Liver (tissue), 9 donors: ENCODE data around the gene NCOA3. TPM values are rescaled to one million over a fixed set of nuclear protein-coding genes. Genes with fewer than 3 reads are reported as not detected.

Experiments used
- DNase-seq: peaks from one replicate; pipeline ENCODE4 v3.0.0-alpha.2; 2017; ENCODE audit warnings: low spot score
- H3K27ac ChIP-seq, 2 donors: one replicate each; pipeline ENCODE4 v1.7.0; 2013; ENCODE audit warnings: inconsistent platforms in 2 of 2, low read length in 2 of 2, control low read depth in 1 of 2, low read depth in 1 of 2, mild to moderate bottlenecking in 1 of 2
- H3K27me3 ChIP-seq, 4 donors: one replicate each; pipeline versions ENCODE4 v1.6.1 to v1.7.0; 2013; ENCODE audit warnings: low read length in 3 of 4, inconsistent platforms in 1 of 4, mild to moderate bottlenecking in 1 of 4, moderate library complexity in 1 of 4; ENCODE audit not compliant: control insufficient read depth in 4 of 4, insufficient read depth in 4 of 4
- H3K36me3 ChIP-seq, 4 donors: one replicate each; pipeline versions ENCODE4 v1.6.1 to v1.7.0; 2013; ENCODE audit warnings: low read length in 3 of 4, mild to moderate bottlenecking in 3 of 4, low read depth in 1 of 4, moderate library complexity in 1 of 4; ENCODE audit not compliant: control insufficient read depth in 4 of 4, insufficient read depth in 3 of 4
- H3K4me1 ChIP-seq, 4 donors: one replicate each; pipeline versions ENCODE4 v1.6.1 to v1.7.0; 2013; ENCODE audit warnings: low read length in 3 of 4, mild to moderate bottlenecking in 3 of 4, moderate library complexity in 1 of 4; ENCODE audit not compliant: control insufficient read depth in 4 of 4, insufficient read depth in 4 of 4
- H3K4me3 ChIP-seq, 3 donors: one replicate each; pipeline versions ENCODE4 v1.6.1 to v1.7.0; 2013; ENCODE audit warnings: low read length in 3 of 3, control low read depth in 1 of 3, low read depth in 1 of 3, mild to moderate bottlenecking in 1 of 3
- H3K9ac ChIP-seq, 2 donors: one replicate each; pipeline ENCODE4 v1.7.0; 2013; ENCODE audit warnings: low read length in 2 of 2, mild to moderate bottlenecking in 2 of 2, moderate library complexity in 2 of 2, control low read depth in 1 of 2, low read depth in 1 of 2
- H3K9me3 ChIP-seq, 4 donors: one replicate each; pipeline versions ENCODE4 v1.6.1 to v1.7.0; 2013; ENCODE audit warnings: low read length in 3 of 4; ENCODE audit not compliant: control insufficient read depth in 4 of 4
- EGR1 ChIP-seq, 2 donors: IDR thresholded peaks; 2 replicates each; pipeline ENCODE4 v1.6.1; 2016 to 2018; ENCODE audit warnings: antibody characterized with exemption in 2 of 2, low read depth in 2 of 2
- FOXA2 ChIP-seq: IDR thresholded peaks from 2 replicates; pipeline ENCODE4 v1.6.1; 2016; ENCODE audit warnings: antibody characterized with exemption
- GABPA ChIP-seq, 2 donors: IDR thresholded peaks in 1 of 2; conservative IDR thresholded peaks in 1 of 2; 2 replicates each; pipeline ENCODE4 v1.6.1; 2016; ENCODE audit warnings: antibody characterized with exemption in 2 of 2, mild to moderate bottlenecking in 1 of 2, moderate library complexity in 1 of 2
- HNF4A ChIP-seq, 2 donors: conservative IDR thresholded peaks; 2 replicates each; pipeline ENCODE4 v1.6.1; 2016; ENCODE audit warnings: antibody characterized with exemption in 2 of 2, mild to moderate bottlenecking in 2 of 2
- HNF4G ChIP-seq: IDR thresholded peaks from 2 replicates; pipeline ENCODE4 v1.6.1; 2016; ENCODE audit warnings: antibody characterized with exemption
- JUND ChIP-seq, 2 donors: IDR thresholded peaks; 2 replicates each; pipeline ENCODE4 v1.6.1; 2016; ENCODE audit warnings: antibody characterized with exemption in 2 of 2
- NR2F2 ChIP-seq: IDR thresholded peaks from 2 replicates; pipeline ENCODE4 v1.6.1; 2016; ENCODE audit warnings: antibody characterized with exemption
- RAD21 ChIP-seq, 2 donors: IDR thresholded peaks; 2 replicates each; pipeline ENCODE4 v1.6.1; 2016; ENCODE audit warnings: antibody characterized with exemption in 2 of 2, mild to moderate bottlenecking in 2 of 2
- RXRA ChIP-seq, 2 donors: IDR thresholded peaks; 2 replicates each; pipeline ENCODE4 v1.6.1; 2017 to 2018; ENCODE audit warnings: antibody characterized with exemption in 2 of 2, mild to moderate bottlenecking in 1 of 2
- SP1 ChIP-seq: IDR thresholded peaks from 2 replicates; pipeline ENCODE4 v1.6.1; 2018; ENCODE audit warnings: antibody characterized with exemption, mild to moderate bottlenecking
- TAF1 ChIP-seq: conservative IDR thresholded peaks from 2 replicates; pipeline ENCODE4 v1.6.1; 2016; ENCODE audit warnings: antibody characterized with exemption, mild to moderate bottlenecking
- YY1 ChIP-seq: IDR thresholded peaks from 2 replicates; pipeline ENCODE4 v1.6.1; 2016; ENCODE audit warnings: antibody characterized with exemption, mild to moderate bottlenecking
- WGBS: extraction: QIAGEN DNeasy Blood & Tissue Kit; methylation state at CpG from one replicate; pipeline ENCODE4 v1.1.7; 2013; 5-methylcytosine and 5-hydroxymethylcytosine counted together
- polyA plus RNA-seq, 2 donors: library from polyadenylated mRNA; stranded (reverse) in 1 of 2; unstranded in 1 of 2; fragments of 200-250 nt in 1 of 2; fragments of >200 nt in 1 of 2; fragmentation: Nextera tagmentation in 1 of 2; extraction: Ambion mirVana in 1 of 2; gene quantifications; one replicate each; pipeline versions ENCODE4 v1.2.1 to v1.2.3, GENCODE V29; 2013 to 2015
- total RNA-seq, 2 donors: library from RNA; depleted of rRNA; stranded (reverse); fragments of >200 nt; gene quantifications; one replicate each; pipeline ENCODE4 v1.2.3, GENCODE V29; 2014
- TF ChIP-seq, protein P1 (sequence below): fragments of 150-350 bp; IDR thresholded peaks from 2 replicates; pipeline ENCODE4 v1.5.1; 2017; ENCODE audit warnings: improper control_type of control experiment, low read depth, low read length; ENCODE audit not compliant: missing input control
- TF ChIP-seq, protein P2 (sequence below): IDR thresholded peaks from 2 replicates; pipeline ENCODE4 v1.6.1; 2016; ENCODE audit warnings: antibody characterized with exemption
- TF ChIP-seq, protein P3 (sequence below): IDR thresholded peaks from 2 replicates; pipeline ENCODE4 v1.6.1; 2016; ENCODE audit warnings: antibody characterized with exemption
- donor health status: healthy.
- donor health status: healthy.
- donor health status: healthy.
- donor health status: healthy.
- donor health status: healthy.

NCOA3 gene
- total and polyA plus RNA-seq, 4 donors = 3.8 to 18.2 (median 8.9) TPM

DNA sequence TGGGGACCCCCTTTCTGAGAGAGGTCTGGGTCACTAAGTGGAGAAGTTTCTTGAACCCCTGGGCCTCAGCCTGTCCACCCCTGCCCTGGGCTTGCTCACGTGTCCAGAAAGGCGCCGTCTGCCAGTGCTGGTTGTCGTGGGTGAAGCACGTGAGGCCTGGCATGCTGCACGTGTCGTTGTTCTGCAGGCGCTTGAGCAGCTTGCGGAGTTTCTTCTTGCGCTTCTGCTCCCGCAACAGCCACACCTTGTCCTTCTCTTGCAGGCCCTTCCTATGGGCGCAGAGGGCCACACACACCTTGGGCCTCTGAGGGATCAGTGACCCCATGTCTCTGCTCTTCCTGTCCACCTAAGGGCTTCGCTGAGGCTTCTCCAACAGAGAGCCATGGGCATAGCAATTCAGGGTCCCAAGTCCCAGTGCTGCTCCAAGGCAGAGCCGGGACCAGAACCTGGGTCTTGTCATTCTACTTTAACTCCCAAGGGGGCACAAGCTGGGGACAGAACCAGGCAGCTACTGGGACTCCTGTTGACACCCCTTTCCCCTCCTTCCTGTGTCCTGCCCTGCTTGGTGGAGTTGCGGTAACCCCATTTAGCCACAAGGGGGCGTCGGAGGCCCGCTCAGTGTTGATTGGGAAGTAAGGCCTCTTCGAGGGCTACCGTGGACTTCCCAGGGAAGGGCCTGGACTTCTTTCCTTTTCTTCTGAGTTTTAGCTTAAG is 161.8 kb downstream of the NCOA3 start:
- Histone ChIP-seq H3K4me3 (no peak overlapping the region), H3K9ac (no peak overlapping the region)

DNA sequence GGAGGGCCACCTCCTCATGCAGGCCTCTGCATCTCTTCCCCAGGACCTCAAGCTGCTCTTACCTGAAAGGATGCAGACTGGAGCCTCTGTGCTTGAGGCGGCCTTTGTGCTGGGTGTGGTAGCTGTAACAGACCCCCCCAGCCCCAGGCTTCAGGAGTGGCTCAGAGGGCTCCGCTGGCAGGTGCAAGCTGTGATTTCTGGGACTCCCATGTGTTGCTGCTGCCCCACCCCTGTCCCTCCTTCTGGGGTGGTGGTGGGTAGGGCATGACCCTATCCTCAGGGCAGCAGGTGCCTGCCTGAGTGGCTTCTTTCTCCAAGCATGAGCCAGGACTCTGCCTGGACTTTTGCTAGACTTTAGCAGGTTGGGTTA is 162.4 kb downstream of the NCOA3 start:
- TF ChIP-seq TAF1 (no peak), JUND (IDR thresholded peaks at IDR 0.05) (no peak), RAD21 (IDR thresholded peaks at IDR 0.05) (no peak), FOXA2 (no peak), NR2F2 (no peak), SP1 (no peak), YY1 (no peak), HNF4A (conservative IDR thresholded peaks at IDR 0.05) (no peak), GABPA (IDR thresholded peaks at IDR 0.05 in 1 of 2, conservative IDR thresholded peaks at IDR 0.05 in 1 of 2) (no peak), RXRA (IDR thresholded peaks at IDR 0.05) (no peak), HNF4G (no peak), EGR1 (IDR thresholded peaks at IDR 0.05; ENCODE audit: low read depth in 2 of 2) (no peak)
- TF ChIP-seq, protein P1, sequence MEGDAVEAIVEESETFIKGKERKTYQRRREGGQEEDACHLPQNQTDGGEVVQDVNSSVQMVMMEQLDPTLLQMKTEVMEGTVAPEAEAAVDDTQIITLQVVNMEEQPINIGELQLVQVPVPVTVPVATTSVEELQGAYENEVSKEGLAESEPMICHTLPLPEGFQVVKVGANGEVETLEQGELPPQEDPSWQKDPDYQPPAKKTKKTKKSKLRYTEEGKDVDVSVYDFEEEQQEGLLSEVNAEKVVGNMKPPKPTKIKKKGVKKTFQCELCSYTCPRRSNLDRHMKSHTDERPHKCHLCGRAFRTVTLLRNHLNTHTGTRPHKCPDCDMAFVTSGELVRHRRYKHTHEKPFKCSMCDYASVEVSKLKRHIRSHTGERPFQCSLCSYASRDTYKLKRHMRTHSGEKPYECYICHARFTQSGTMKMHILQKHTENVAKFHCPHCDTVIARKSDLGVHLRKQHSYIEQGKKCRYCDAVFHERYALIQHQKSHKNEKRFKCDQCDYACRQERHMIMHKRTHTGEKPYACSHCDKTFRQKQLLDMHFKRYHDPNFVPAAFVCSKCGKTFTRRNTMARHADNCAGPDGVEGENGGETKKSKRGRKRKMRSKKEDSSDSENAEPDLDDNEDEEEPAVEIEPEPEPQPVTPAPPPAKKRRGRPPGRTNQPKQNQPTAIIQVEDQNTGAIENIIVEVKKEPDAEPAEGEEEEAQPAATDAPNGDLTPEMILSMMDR = no peak
- TF ChIP-seq, protein P2, sequence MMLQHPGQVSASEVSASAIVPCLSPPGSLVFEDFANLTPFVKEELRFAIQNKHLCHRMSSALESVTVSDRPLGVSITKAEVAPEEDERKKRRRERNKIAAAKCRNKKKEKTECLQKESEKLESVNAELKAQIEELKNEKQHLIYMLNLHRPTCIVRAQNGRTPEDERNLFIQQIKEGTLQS = no peak
- TF ChIP-seq, protein P3, sequence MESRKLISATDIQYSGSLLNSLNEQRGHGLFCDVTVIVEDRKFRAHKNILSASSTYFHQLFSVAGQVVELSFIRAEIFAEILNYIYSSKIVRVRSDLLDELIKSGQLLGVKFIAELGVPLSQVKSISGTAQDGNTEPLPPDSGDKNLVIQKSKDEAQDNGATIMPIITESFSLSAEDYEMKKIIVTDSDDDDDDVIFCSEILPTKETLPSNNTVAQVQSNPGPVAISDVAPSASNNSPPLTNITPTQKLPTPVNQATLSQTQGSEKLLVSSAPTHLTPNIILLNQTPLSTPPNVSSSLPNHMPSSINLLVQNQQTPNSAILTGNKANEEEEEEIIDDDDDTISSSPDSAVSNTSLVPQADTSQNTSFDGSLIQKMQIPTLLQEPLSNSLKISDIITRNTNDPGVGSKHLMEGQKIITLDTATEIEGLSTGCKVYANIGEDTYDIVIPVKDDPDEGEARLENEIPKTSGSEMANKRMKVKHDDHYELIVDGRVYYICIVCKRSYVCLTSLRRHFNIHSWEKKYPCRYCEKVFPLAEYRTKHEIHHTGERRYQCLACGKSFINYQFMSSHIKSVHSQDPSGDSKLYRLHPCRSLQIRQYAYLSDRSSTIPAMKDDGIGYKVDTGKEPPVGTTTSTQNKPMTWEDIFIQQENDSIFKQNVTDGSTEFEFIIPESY = no peak
- WGBS = 82% methylated on average over 2 of the region's 2 CpGs
- Histone ChIP-seq H3K4me3 (no peak overlapping the region), H3K27me3 (no peaks in the 10 kb centered on the region), H3K36me3 (peaks cover 2 to 15% (median 5%) of the 10 kb centered on the region in 4 donors), H3K27ac (no peak overlapping the region), H3K4me1 (no peaks in the 10 kb centered on the region), H3K9me3 (no peaks in the 10 kb centered on the region), H3K9ac (no peak overlapping the region)
- DNase-seq = no peak

More for the DNA sequence above, 161.8 kb downstream of the NCOA3 start:
- no peaks in the 10 kb centered on the region for H3K27me3 ChIP-seq
- WGBS = 60% methylated on average over 20 of the region's 20 CpGs
- no peaks in the 10 kb centered on the region for H3K4me1 ChIP-seq
- peak; percentile 81 for DNase-seq
- H3K27ac ChIP-seq = no peak overlapping the region
- peaks cover 2 to 16% (median 5%) of the 10 kb centered on the region in 4 donors for H3K36me3 ChIP-seq
- no peaks in the 10 kb centered on the region for H3K9me3 ChIP-seq
- TF ChIP-seq TAF1 = no peak
- TF ChIP-seq, protein P1 = peak; percentile 94
- TF ChIP-seq RAD21 (IDR thresholded peaks at IDR 0.05) = peak; percentile 86 to 89
